Measurements from ENCODE around the gene ALK. TPM values are rescaled to one million over a fixed set of nuclear protein-coding genes. Genes with fewer than 3 reads are reported as not detected.
"Not testable (repeated sequence)": the region's sequence is repeated elsewhere in the genome, so short reads cannot be mapped to it uniquely, and the experiment has no call there.

ALK gene
- total RNA-seq, 1 donor from 2014 or later = 0.52 TPM

GRCh38 chr2:29253495-29254275 lies 667.7 kb downstream of the ALK start:
- not testable (repeated sequence) for H3K36me3 ChIP-seq (ENCODE audit: control insufficient read depth in 3 of 3, insufficient read depth in 3 of 3, low read length in 3 of 3); H3K4me3 ChIP-seq (ENCODE audit: low read length in 3 of 3); H3K27ac ChIP-seq (ENCODE audit: low read depth, low read length); H3K4me1 ChIP-seq (ENCODE audit: control insufficient read depth in 3 of 3, insufficient read depth in 3 of 3, low read length in 3 of 3); H3K9ac ChIP-seq (ENCODE audit: low read depth in 1 of 3, low read length in 3 of 3); H3K27me3 ChIP-seq (ENCODE audit: control insufficient read depth in 3 of 3, insufficient read depth in 3 of 3, low read length in 3 of 3); H3K9me3 ChIP-seq (ENCODE audit: control insufficient read depth in 3 of 3, low read length in 3 of 3)

GRCh38 chr2:29253026-29253425 lies 668.4 kb downstream of the ALK start:
- H3K36me3 ChIP-seq (ENCODE audit: control insufficient read depth in 3 of 3, insufficient read depth in 3 of 3, low read length in 3 of 3) = no peaks in the 10 kb centered on the region
- peaks cover 0 to 4% (median 3%) of the 10 kb centered on the region in 3 donors for H3K27me3 ChIP-seq (ENCODE audit: control insufficient read depth in 3 of 3, insufficient read depth in 3 of 3, low read length in 3 of 3)
- no peak overlapping the region for H3K9ac ChIP-seq (ENCODE audit: low read depth in 1 of 3, low read length in 3 of 3)
- no peaks in the 10 kb centered on the region for H3K9me3 ChIP-seq (ENCODE audit: control insufficient read depth in 3 of 3, low read length in 3 of 3)
- no peaks in the 10 kb centered on the region for H3K4me1 ChIP-seq (ENCODE audit: control insufficient read depth in 3 of 3, insufficient read depth in 3 of 3, low read length in 3 of 3)
- no peak overlapping the region for H3K4me3 ChIP-seq (ENCODE audit: low read length in 3 of 3)
- no peak overlapping the region for H3K27ac ChIP-seq (ENCODE audit: low read depth, low read length)

GRCh38 chr2:29251406-29251805 lies 670.0 kb downstream of the ALK start:
- Histone ChIP-seq H3K36me3 (ENCODE audit: control insufficient read depth in 3 of 3, insufficient read depth in 3 of 3, low read length in 3 of 3) (no peaks in the 10 kb centered on the region), H3K27ac (ENCODE audit: low read depth, low read length) (no peak overlapping the region), H3K27me3 (ENCODE audit: control insufficient read depth in 3 of 3, insufficient read depth in 3 of 3, low read length in 3 of 3) (peaks cover 0 to 4% (median 3%) of the 10 kb centered on the region in 3 donors), H3K4me1 (ENCODE audit: control insufficient read depth in 3 of 3, insufficient read depth in 3 of 3, low read length in 3 of 3) (no peaks in the 10 kb centered on the region), H3K9me3 (ENCODE audit: control insufficient read depth in 3 of 3, low read length in 3 of 3) (no peaks in the 10 kb centered on the region), H3K9ac (ENCODE audit: low read depth in 1 of 3, low read length in 3 of 3) (no peak overlapping the region), H3K4me3 (ENCODE audit: low read length in 3 of 3) (no peak overlapping the region)

- no peaks in the 10 kb centered on the region for H3K36me3 ChIP-seq (ENCODE audit: control insufficient read depth in 3 of 3, insufficient read depth in 3 of 3, low read length in 3 of 3)
- no peak overlapping the region for H3K9ac ChIP-seq (ENCODE audit: low read depth in 1 of 3, low read length in 3 of 3)
- no peak overlapping the region for H3K27ac ChIP-seq (ENCODE audit: low read depth, low read length)
- H3K4me1 ChIP-seq (ENCODE audit: control insufficient read depth in 3 of 3, insufficient read depth in 3 of 3, low read length in 3 of 3) = no peaks in the 10 kb centered on the region
- no peak overlapping the region for H3K4me3 ChIP-seq (ENCODE audit: low read length in 3 of 3)
- H3K9me3 ChIP-seq (ENCODE audit: control insufficient read depth in 3 of 3, low read length in 3 of 3) = no peaks in the 10 kb centered on the region
- peaks cover 0 to 3% (median under 1%) of the 10 kb centered on the region in 3 donors for H3K27me3 ChIP-seq (ENCODE audit: control insufficient read depth in 3 of 3, insufficient read depth in 3 of 3, low read length in 3 of 3)
These were observed 670.4 kb downstream of the ALK start for GRCh38 chr2:29250977-29251376.

- H3K9me3 ChIP-seq (ENCODE audit: control insufficient read depth in 3 of 3, low read length in 3 of 3) = no peaks in the 10 kb centered on the region
- no peak overlapping the region for H3K27ac ChIP-seq (ENCODE audit: low read depth, low read length)
- H3K36me3 ChIP-seq (ENCODE audit: control insufficient read depth in 3 of 3, insufficient read depth in 3 of 3, low read length in 3 of 3) = no peaks in the 10 kb centered on the region
- H3K4me1 ChIP-seq (ENCODE audit: control insufficient read depth in 3 of 3, insufficient read depth in 3 of 3, low read length in 3 of 3) = no peaks in the 10 kb centered on the region
- H3K27me3 ChIP-seq (ENCODE audit: control insufficient read depth in 3 of 3, insufficient read depth in 3 of 3, low read length in 3 of 3) = peaks cover 0 to under 1% (median 0%) of the 10 kb centered on the region in 3 donors
- H3K4me3 ChIP-seq (ENCODE audit: low read length in 3 of 3) = no peak overlapping the region
- H3K9ac ChIP-seq (ENCODE audit: low read depth in 1 of 3, low read length in 3 of 3) = no peak overlapping the region
These were observed 671.6 kb downstream of the ALK start for GRCh38 chr2:29249666-29250253.

- Histone ChIP-seq H3K4me3 (ENCODE audit: low read length in 3 of 3) (no peak overlapping the region), H3K27me3 (ENCODE audit: control insufficient read depth in 3 of 3, insufficient read depth in 3 of 3, low read length in 3 of 3) (peaks cover 0 to 12% (median 0%) of the 10 kb centered on the region in 3 donors), H3K9ac (ENCODE audit: low read depth in 1 of 3, low read length in 3 of 3) (no peak overlapping the region), H3K4me1 (ENCODE audit: control insufficient read depth in 3 of 3, insufficient read depth in 3 of 3, low read length in 3 of 3) (no peaks in the 10 kb centered on the region), H3K9me3 (ENCODE audit: control insufficient read depth in 3 of 3, low read length in 3 of 3) (no peaks in the 10 kb centered on the region), H3K27ac (ENCODE audit: low read depth, low read length) (no peak overlapping the region), H3K36me3 (ENCODE audit: control insufficient read depth in 3 of 3, insufficient read depth in 3 of 3, low read length in 3 of 3) (no peaks in the 10 kb centered on the region)
These were observed 674.0 kb downstream of the ALK start for GRCh38 chr2:29247336-29247914.

- H3K27me3 ChIP-seq (ENCODE audit: control insufficient read depth in 3 of 3, insufficient read depth in 3 of 3, low read length in 3 of 3) = peaks cover 0 to 19% (median 8%) of the 10 kb centered on the region in 3 donors
- H3K4me3 ChIP-seq (ENCODE audit: low read length in 3 of 3) = no peak overlapping the region
- no peak overlapping the region for H3K9ac ChIP-seq (ENCODE audit: low read depth in 1 of 3, low read length in 3 of 3)
- H3K9me3 ChIP-seq (ENCODE audit: control insufficient read depth in 3 of 3, low read length in 3 of 3) = no peaks in the 10 kb centered on the region
- no peaks in the 10 kb centered on the region for H3K36me3 ChIP-seq (ENCODE audit: control insufficient read depth in 3 of 3, insufficient read depth in 3 of 3, low read length in 3 of 3)
- no peak overlapping the region for H3K27ac ChIP-seq (ENCODE audit: low read depth, low read length)
- H3K4me1 ChIP-seq (ENCODE audit: control insufficient read depth in 3 of 3, insufficient read depth in 3 of 3, low read length in 3 of 3) = no peaks in the 10 kb centered on the region
These were observed 674.7 kb downstream of the ALK start for GRCh38 chr2:29246383-29247300.

GRCh38 chr2:29245742-29246382 lies 675.5 kb downstream of the ALK start:
- no peaks in the 10 kb centered on the region for H3K36me3 ChIP-seq (ENCODE audit: control insufficient read depth in 3 of 3, insufficient read depth in 3 of 3, low read length in 3 of 3)
- no peaks in the 10 kb centered on the region for H3K9me3 ChIP-seq (ENCODE audit: control insufficient read depth in 3 of 3, low read length in 3 of 3)
- peaks cover 0 to 26% (median 12%) of the 10 kb centered on the region in 3 donors for H3K27me3 ChIP-seq (ENCODE audit: control insufficient read depth in 3 of 3, insufficient read depth in 3 of 3, low read length in 3 of 3)
- H3K27ac ChIP-seq (ENCODE audit: low read depth, low read length) = no peak overlapping the region
- no peak overlapping the region for H3K9ac ChIP-seq (ENCODE audit: low read depth in 1 of 3, low read length in 3 of 3)
- H3K4me1 ChIP-seq (ENCODE audit: control insufficient read depth in 3 of 3, insufficient read depth in 3 of 3, low read length in 3 of 3) = no peaks in the 10 kb centered on the region
- H3K4me3 ChIP-seq (ENCODE audit: low read length in 3 of 3) = no peak overlapping the region

- peaks cover 0 to 31% (median 15%) of the 10 kb centered on the region in 3 donors for H3K27me3 ChIP-seq (ENCODE audit: control insufficient read depth in 3 of 3, insufficient read depth in 3 of 3, low read length in 3 of 3)
- not testable (repeated sequence) for H3K9ac ChIP-seq (ENCODE audit: low read depth in 1 of 3, low read length in 3 of 3); H3K27ac ChIP-seq (ENCODE audit: low read depth, low read length); H3K4me1 ChIP-seq (ENCODE audit: control insufficient read depth in 3 of 3, insufficient read depth in 3 of 3, low read length in 3 of 3); H3K4me3 ChIP-seq (ENCODE audit: low read length in 3 of 3); H3K36me3 ChIP-seq (ENCODE audit: control insufficient read depth in 3 of 3, insufficient read depth in 3 of 3, low read length in 3 of 3); H3K9me3 ChIP-seq (ENCODE audit: control insufficient read depth in 3 of 3, low read length in 3 of 3)
These were observed 676.2 kb downstream of the ALK start for GRCh38 chr2:29245035-29245741.

Data from skeletal muscle tissue (tissue), 4 donors.